Measurements from ENCODE around the gene PON3. TPM values are rescaled to one million over a fixed set of nuclear protein-coding genes. Genes with fewer than 3 reads are reported as not detected.
"Not testable (repeated sequence)": the region's sequence is repeated elsewhere in the genome, so short reads cannot be mapped to it uniquely, and the experiment has no call there.

Gene PON3
- total RNA-seq, 4 donors from 2014 or later = 0.29 to 0.61 (median 0.49) TPM; not detected in 1

- no peaks in the 10 kb centered on the region for H3K9me3 ChIP-seq
- H3K27me3 ChIP-seq = peaks cover 0 to 6% (median 4%) of the 10 kb centered on the region in 3 donors
- in situ Hi-C loops (cut with MboI; ENCODE audit: low sequenced_read_pairs in 4 of 4) (no loop called here), intact Hi-C loops (cut with DNase I; ENCODE audit: low total_unique reads) (no loop called here)
- no peak overlapping the region for H3K4me3 ChIP-seq
- TF ChIP-seq POLR2A (IDR thresholded peaks at IDR 0.05) = no peak
- ATAC-seq (peak in 1 of 2 donors; percentile 19), DNase-seq (no peak)
- no peaks in the 10 kb centered on the region for H3K4me1 ChIP-seq
- no peaks in the 10 kb centered on the region for H3K36me3 ChIP-seq
- H3K27ac ChIP-seq = no peak overlapping the region
Measured at GRCh38 chr7:95391761-95392160, 4.4 kb downstream of the PON3 start.

DNA sequence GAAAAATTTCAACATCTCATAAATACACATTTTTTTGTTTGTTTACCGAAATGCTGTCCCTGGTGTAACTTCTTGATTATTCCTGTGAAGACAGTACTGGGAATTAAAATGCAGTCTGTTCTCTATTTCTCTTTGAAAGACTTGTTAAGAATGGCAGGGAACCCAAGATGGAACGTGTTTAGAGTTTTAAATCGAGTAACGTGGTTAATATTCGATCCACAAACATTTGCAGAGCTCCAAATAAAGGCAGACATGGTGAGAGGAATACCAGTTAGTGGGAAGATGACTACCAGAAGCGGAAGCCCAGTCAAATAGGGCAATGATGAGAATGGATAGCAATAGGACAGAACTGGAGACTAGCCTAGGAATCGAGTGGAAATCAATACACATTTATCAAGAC lies 6.7 kb downstream of the PON3 start:
- Histone ChIP-seq H3K27ac (no peak overlapping the region), H3K36me3 (no peaks in the 10 kb centered on the region), H3K4me1 (no peaks in the 10 kb centered on the region), H3K27me3 (no peaks in the 10 kb centered on the region), H3K4me3 (no peak overlapping the region), H3K9me3 (no peaks in the 10 kb centered on the region)
- TF ChIP-seq POLR2A (IDR thresholded peaks at IDR 0.05) (no peak), CTCF (IDR thresholded peaks at IDR 0.05 in 4 of 5, conservative IDR thresholded peaks at IDR 0.05 in 1 of 5) (no peak)
- DNase-seq (no peak), ATAC-seq (no peak)
- intact Hi-C loops (cut with DNase I; ENCODE audit: low total_unique reads) (no loop called here), in situ Hi-C loops (cut with MboI; ENCODE audit: low sequenced_read_pairs in 4 of 4) (no loop called here)

DNA sequence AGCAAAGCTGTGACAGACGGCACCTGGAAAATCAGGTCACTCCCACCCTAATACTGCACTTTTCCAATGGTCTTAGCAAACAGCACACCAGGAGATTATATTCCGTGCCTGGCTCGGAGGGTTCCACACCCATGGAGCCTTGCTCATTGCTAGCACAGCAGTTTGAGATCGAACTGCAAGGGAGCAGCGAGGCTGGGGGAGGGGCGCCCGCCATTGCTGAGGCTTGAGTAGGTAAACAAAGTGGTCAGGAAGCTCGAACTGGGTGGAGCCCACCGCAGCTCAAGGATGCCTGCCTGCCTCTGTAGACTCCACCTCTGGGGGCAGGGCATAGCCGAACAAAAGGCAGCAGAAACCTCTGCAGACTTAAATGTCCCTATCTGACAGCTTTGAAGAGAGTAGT lies 16.7 kb downstream of the PON3 start:
- not testable (repeated sequence) for H3K36me3 ChIP-seq

DNA sequence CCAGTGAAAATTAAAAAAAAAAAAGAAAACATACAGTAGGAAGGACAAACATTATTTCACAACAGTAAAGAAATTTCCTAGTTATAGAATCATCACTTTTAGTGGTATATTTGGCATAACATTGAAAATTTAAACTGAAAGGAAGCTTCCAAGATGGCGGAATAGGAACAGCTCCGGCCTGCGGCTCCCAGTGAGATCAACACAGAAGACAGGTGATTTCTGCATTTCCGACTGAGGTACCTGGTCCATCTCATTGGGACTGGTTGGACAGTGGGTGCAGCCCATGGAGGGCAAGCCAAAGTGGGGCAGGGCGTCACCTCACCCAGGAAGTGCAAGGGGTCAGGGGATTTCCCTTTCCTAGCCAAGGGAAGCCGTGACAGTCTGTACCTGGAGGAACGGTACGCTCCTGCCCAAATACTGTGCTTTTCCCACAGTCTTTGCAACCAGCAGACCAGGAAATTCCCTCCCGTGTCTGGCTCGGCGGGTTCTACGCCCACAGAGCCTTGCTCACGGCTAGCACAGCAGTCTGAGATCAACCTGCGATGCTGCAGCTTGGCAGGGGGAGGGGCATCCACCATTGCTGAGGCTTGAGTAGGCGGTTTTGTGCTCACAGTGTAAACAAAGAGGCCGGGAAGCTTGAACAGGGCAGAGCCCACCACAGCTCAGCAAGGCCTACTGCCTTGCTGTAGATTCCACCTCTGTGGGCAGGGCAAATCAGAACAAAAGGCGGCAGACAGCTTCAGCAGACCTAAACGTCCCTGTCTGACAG lies 19.4 kb downstream of the PON3 start:
- Histone ChIP-seq H3K27ac (no peak overlapping the region), H3K36me3 (no peaks in the 10 kb centered on the region), H3K4me1 (no peaks in the 10 kb centered on the region), H3K4me3 (no peak overlapping the region), H3K9me3 (no peaks in the 10 kb centered on the region), H3K27me3 (no peaks in the 10 kb centered on the region)
- intact Hi-C loops (cut with DNase I; ENCODE audit: low total_unique reads) = no loop called here
- in situ Hi-C loops (cut with MboI; ENCODE audit: low sequenced_read_pairs in 4 of 4) = no loop called here
- DNase-seq = no peak
- TF ChIP-seq CTCF (IDR thresholded peaks at IDR 0.05 in 4 of 5, conservative IDR thresholded peaks at IDR 0.05 in 1 of 5) = no peak
- no peak for TF ChIP-seq POLR2A (IDR thresholded peaks at IDR 0.05)
- no peak for ATAC-seq

More for the DNA sequence above, 16.7 kb downstream of the PON3 start:
- H3K27ac ChIP-seq; H3K4me3 ChIP-seq; in situ Hi-C loops (cut with MboI; ENCODE audit: low sequenced_read_pairs in 4 of 4); H3K9me3 ChIP-seq; ATAC-seq; DNase-seq; intact Hi-C loops (cut with DNase I; ENCODE audit: low total_unique reads); H3K4me1 ChIP-seq; H3K27me3 ChIP-seq: not testable (repeated sequence)

DNA sequence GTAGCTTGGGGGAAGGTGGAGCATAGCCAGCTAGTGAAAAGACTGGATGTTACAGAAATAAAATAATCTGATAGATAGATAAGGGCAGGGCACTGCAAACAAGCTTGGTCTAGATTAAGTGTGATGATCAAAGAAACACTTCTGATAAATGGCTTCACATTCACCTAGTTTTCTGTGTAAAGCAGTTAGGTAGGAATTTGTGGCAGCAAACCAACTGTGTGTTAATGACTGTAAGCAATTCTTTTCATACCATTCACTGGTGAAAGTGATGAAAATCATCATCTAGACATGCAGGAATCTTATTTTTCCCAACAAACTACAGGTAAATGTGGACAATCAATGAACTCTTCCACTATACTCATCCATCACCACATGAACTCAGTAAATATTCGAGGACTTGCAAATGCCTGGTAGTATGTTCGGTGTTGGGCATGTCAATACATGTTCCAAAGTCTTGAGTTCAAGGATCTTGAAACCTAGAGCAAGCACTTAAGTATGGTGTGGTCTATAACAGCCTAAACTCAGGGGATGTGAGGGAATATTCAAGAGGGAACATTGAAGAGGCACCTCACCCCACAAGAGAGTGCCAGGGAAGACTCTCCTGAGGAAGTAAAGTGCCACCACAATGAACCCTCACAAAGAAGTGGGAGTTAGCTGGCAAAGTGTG lies 20.5 kb downstream of the PON3 start:
- Histone ChIP-seq H3K9me3 (no peaks in the 10 kb centered on the region), H3K36me3 (no peaks in the 10 kb centered on the region), H3K27me3 (no peaks in the 10 kb centered on the region), H3K4me1 (no peaks in the 10 kb centered on the region), H3K4me3 (no peak overlapping the region), H3K27ac (no peak overlapping the region)
- ATAC-seq (no peak), DNase-seq (no peak)
- intact Hi-C loops (cut with DNase I; ENCODE audit: low total_unique reads) (no loop called here), in situ Hi-C loops (cut with MboI; ENCODE audit: low sequenced_read_pairs in 4 of 4) (no loop called here)
- TF ChIP-seq POLR2A (IDR thresholded peaks at IDR 0.05) (no peak), CTCF (IDR thresholded peaks at IDR 0.05 in 4 of 5, conservative IDR thresholded peaks at IDR 0.05 in 1 of 5) (no peak)
